Caco-2 (cell line): Measurements from ENCODE around the gene RELL2. TPM values are rescaled to one million over a fixed set of nuclear protein-coding genes. Genes with fewer than 3 reads are reported as not detected.

Experiments
- BruUV-seq: library from RNA; stranded (reverse); fragments of 400-500 nt; replicated peaks from 2 replicates; lab custom pipeline; 2021; lab: Mats Ljungman, UMichigan
- CTCF ChIA-PET: fragments of 300-600 bp; sonication (Branson Sonifier 250); formaldehyde crosslinking; loops from one replicate; lab custom pipeline; 2022; ENCODE audit warnings: antibody characterized with exemption; lab: Charles Lee
- POLR2A ChIA-PET: fragments of 300-600 bp; sonication (Branson Sonifier 250); formaldehyde crosslinking; loops from one replicate; lab custom pipeline; 2022; ENCODE audit warnings: antibody characterized with exemption; lab: Charles Lee
- DNase-seq, 2 experiments: peaks; one replicate each; pipeline versions ENCODE4 v3.0.0 to v3.0.0-alpha.2; 2020 to 2022
- H3K27me3 ChIP-seq: replicated peaks from 2 replicates; pipeline ENCODE4 v1.6.0; 2011; ENCODE audit warnings: low read length; ENCODE audit not compliant: control insufficient read depth, insufficient read depth
- H3K36me3 ChIP-seq: 2 replicates; pipeline ENCODE4 v1.5.1; 2011; ENCODE audit warnings: low read length; ENCODE audit not compliant: control insufficient read depth, insufficient read depth
- H3K4me1 ChIP-seq: fragments of 250-450 bp; sonication (Bioruptor Pico); 2 replicates; pipeline ENCODE4 v1.5.1; 2020; ENCODE audit warnings: mild to moderate bottlenecking
- H3K4me3 ChIP-seq: 2 replicates; pipeline ENCODE4 v1.5.1; 2011; ENCODE audit warnings: low read depth, mild to moderate bottlenecking, control low read depth, low read length
- H3K9me3 ChIP-seq: fragments of 250-450 bp; sonication (Bioruptor Pico); 2 replicates; pipeline ENCODE4 v1.5.1; 2020; ENCODE audit warnings: mild to moderate bottlenecking, moderate library complexity
- H3K27ac Mint-ChIP-seq: one replicate; pipeline ENCODE4 v1.8.0; 2022; ENCODE audit warnings: mixed read lengths; ENCODE audit not compliant: unreplicated experiment
- H3K27me3 Mint-ChIP-seq: one replicate; pipeline ENCODE4 v1.8.0; 2022; ENCODE audit warnings: mixed read lengths; ENCODE audit not compliant: insufficient read depth, unreplicated experiment
- H3K36me3 Mint-ChIP-seq: one replicate; pipeline ENCODE4 v1.8.0; 2022; ENCODE audit warnings: mild to moderate bottlenecking, mixed read lengths; ENCODE audit not compliant: insufficient read depth, unreplicated experiment
- H3K4me1 Mint-ChIP-seq: one replicate; pipeline ENCODE4 v1.8.0; 2022; ENCODE audit warnings: low read depth, mixed read lengths; ENCODE audit not compliant: unreplicated experiment
- H3K4me3 Mint-ChIP-seq: one replicate; pipeline ENCODE4 v1.8.0; 2022; ENCODE audit warnings: mild to moderate bottlenecking, moderate library complexity, mixed read lengths; ENCODE audit not compliant: unreplicated experiment
- H3K9me3 Mint-ChIP-seq: one replicate; pipeline ENCODE4 v1.8.0; 2022; ENCODE audit warnings: mixed read lengths; ENCODE audit not compliant: unreplicated experiment
- intact Hi-C: fragments of 100-400 bp; cut with micrococcal nuclease; formaldehyde crosslinking; loops from one replicate; pipeline ENCODE4 v1.10.0; 2022; ENCODE audit not compliant: unreplicated experiment
- total RNA-seq: library from RNA; stranded (reverse); gene quantifications from 2 replicates; pipeline ENCODE4 v1.2.3, GENCODE V29; 2022
- TF ChIP-seq, protein P1 (sequence below), 2 experiments: fragments of 200-600 bp in 1 of 2; IDR thresholded peaks; 1 replicate in 1 of 2; 2 replicates in 1 of 2; pipeline versions ENCODE4 v1.5.1 to v1.8.0; 2011 to 2022; ENCODE audit warnings: antibody characterized with exemption in 1 of 2, control low read depth in 1 of 2, inconsistent platforms in 1 of 2, low read depth in 1 of 2, low read length in 1 of 2, mild to moderate bottlenecking in 1 of 2, moderate library complexity in 1 of 2; ENCODE audit not compliant: insufficient read depth in 1 of 2, severe bottlenecking in 1 of 2, unreplicated experiment in 1 of 2

Gene RELL2
- total RNA-seq, 1 experiment from 2014 or later, result 8.7 TPM

DNA sequence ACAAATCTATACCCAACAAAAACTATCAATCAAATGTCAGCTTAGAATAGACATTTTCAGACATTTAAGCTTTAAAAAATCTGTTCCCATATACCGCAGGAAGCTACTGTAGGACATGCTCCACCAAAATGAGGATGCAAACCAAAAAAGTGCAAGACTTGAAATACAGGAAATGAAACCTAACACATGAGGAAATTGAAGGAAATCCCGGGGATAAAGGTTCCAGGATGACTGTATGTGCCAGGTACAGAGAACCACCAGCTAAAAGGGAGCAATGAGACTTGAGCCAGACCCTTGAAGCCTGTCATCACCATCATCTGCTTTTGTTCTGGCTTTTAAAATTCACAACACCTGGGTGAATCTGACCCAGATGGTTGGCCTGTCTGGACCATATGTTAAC, 39.4 kb upstream of the RELL2 start:
- no TSS peak for BruUV-seq
- Mint-ChIP-seq H3K27me3 (no peaks in the 10 kb centered on the region), H3K4me3 (no peak overlapping the region), H3K27ac (no peak overlapping the region), H3K9me3 (no peaks in the 10 kb centered on the region), H3K36me3 (peaks cover 19% of the 10 kb centered on the region), H3K4me1 (peaks cover 12% of the 10 kb centered on the region)
- Histone ChIP-seq H3K36me3 (0 out of 2 replicates have a peak, but pooled peaks cover 1% of the 10 kb centered on the region), H3K4me1 (no peaks in the 10 kb centered on the region), H3K4me3 (no peak overlapping the region), H3K9me3 (no peaks in the 10 kb centered on the region), H3K27me3 (no peaks in the 10 kb centered on the region)
- CTCF ChIA-PET, result interaction anchor here (1.2 kb wide), 1 partner anchor 33 kb away, joined by 3 read pairs; no protein-coding TSS in a partner anchor
- no peak for DNase-seq
- intact Hi-C loops, result no loop called here
- POLR2A ChIA-PET, result no interaction called here
- TF ChIP-seq, protein P1, sequence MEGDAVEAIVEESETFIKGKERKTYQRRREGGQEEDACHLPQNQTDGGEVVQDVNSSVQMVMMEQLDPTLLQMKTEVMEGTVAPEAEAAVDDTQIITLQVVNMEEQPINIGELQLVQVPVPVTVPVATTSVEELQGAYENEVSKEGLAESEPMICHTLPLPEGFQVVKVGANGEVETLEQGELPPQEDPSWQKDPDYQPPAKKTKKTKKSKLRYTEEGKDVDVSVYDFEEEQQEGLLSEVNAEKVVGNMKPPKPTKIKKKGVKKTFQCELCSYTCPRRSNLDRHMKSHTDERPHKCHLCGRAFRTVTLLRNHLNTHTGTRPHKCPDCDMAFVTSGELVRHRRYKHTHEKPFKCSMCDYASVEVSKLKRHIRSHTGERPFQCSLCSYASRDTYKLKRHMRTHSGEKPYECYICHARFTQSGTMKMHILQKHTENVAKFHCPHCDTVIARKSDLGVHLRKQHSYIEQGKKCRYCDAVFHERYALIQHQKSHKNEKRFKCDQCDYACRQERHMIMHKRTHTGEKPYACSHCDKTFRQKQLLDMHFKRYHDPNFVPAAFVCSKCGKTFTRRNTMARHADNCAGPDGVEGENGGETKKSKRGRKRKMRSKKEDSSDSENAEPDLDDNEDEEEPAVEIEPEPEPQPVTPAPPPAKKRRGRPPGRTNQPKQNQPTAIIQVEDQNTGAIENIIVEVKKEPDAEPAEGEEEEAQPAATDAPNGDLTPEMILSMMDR (IDR thresholded peaks at IDR 0.05; ENCODE audit: insufficient read depth in 1 of 2, low read depth in 1 of 2, low read length in 1 of 2, severe bottlenecking in 1 of 2, unreplicated experiment in 1 of 2), result no peak

DNA sequence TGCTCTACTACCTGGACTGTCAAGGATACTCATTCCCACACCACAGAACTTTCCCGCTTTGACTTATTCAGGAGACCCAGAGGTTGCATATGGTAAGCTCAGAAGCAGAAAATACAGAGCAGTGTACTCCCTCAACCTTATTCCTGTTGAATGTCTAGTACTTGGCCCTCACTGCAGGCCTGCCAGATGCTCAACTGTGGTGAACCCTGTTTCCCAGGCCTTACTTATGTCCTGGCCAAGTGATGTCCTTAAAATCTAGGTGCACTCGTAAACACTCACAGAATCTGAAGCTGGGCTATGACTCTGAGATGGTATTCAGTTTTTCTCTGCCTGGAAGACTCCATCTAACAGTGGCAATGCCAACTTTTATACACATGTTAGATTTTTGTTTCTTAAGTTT, 39.0 kb upstream of the RELL2 start:
- Histone ChIP-seq H3K36me3 (0 out of 2 replicates have a peak, but pooled peaks cover 1% of the 10 kb centered on the region), H3K4me3 (no peak overlapping the region), H3K9me3 (no peaks in the 10 kb centered on the region), H3K4me1 (no peaks in the 10 kb centered on the region), H3K27me3 (no peaks in the 10 kb centered on the region)
- intact Hi-C loops, result no loop called here
- no peak overlapping the region for H3K4me3 Mint-ChIP-seq
- BruUV-seq, result no TSS peak
- DNase-seq, result no peak
- no peaks in the 10 kb centered on the region for H3K27me3 Mint-ChIP-seq
- H3K9me3 Mint-ChIP-seq, result no peaks in the 10 kb centered on the region
- ChIA-PET POLR2A (no interaction called here), CTCF (interaction anchor here (1.2 to 1.6 kb wide), 2 partner anchors 21 to 34 kb away, joined by 3 to 6 read pairs; partner anchors contain the start of gene DIAPH1)
- no peak overlapping the region for H3K27ac Mint-ChIP-seq
- peaks cover 12% of the 10 kb centered on the region for H3K4me1 Mint-ChIP-seq
- peaks cover 17% of the 10 kb centered on the region for H3K36me3 Mint-ChIP-seq
- TF ChIP-seq, protein P1 (IDR thresholded peaks at IDR 0.05; ENCODE audit: insufficient read depth in 1 of 2, low read depth in 1 of 2, low read length in 1 of 2, severe bottlenecking in 1 of 2, unreplicated experiment in 1 of 2), result no peak

DNA sequence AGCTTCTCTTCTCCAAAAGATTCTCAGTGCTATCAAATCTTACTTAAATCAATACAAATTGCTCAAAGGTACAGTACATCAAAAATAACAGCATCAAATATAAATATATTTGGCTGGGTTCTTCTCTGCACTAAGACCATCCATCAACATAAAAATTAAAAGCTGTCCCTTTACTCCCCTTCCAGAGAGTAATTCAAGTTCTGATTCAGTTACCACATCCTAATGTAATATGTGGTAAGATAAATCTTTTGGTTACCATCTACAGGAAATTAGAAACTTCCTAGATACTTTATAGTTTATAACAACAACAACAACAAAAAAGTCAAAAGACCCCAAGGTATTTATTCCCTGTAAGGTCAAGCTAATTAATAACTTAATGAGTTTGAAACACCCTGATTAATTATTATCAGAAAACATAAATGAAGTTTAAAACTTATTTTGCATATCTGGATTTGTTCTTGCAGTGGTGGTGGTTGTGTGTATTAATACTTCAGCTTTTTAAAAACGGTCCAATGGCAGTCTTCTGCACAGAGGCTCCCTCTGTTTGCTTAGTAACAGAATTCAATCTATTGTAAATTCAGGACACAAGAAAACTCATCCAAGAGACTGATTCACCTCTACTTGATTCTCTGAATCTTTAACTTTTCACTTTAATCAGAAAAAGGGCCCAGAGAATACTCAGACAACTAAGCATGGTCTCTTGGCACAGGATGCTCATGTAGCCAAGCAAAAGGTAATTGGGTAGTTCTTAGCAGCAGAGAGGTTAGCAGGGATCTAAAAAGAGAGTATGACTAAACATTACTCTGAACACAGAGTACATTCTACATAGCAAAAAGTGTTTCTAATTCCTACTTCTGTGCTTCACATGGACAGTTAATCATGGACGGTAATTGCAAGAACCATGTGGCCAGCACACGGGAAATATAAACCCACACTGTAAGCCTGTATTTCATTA, 38.1 kb upstream of the RELL2 start:
- CTCF ChIA-PET, result interaction anchor here (1.2 to 1.6 kb wide), 2 partner anchors 20 to 35 kb away, joined by 3 to 6 read pairs; partner anchors contain the start of gene DIAPH1

More for the DNA sequence above, 38.1 kb upstream of the RELL2 start:
- Mint-ChIP-seq H3K27ac (no peak overlapping the region), H3K9me3 (no peaks in the 10 kb centered on the region), H3K4me1 (peaks cover 12% of the 10 kb centered on the region), H3K4me3 (no peak overlapping the region), H3K36me3 (peaks cover 17% of the 10 kb centered on the region), H3K27me3 (no peaks in the 10 kb centered on the region)
- Histone ChIP-seq H3K27me3 (no peaks in the 10 kb centered on the region), H3K9me3 (no peaks in the 10 kb centered on the region), H3K4me1 (no peaks in the 10 kb centered on the region), H3K4me3 (no peak overlapping the region), H3K36me3 (0 out of 2 replicates have a peak, but pooled peaks cover 1% of the 10 kb centered on the region)
- DNase-seq, result no peak
- intact Hi-C loops, result no loop called here
- no TSS peak for BruUV-seq
- POLR2A ChIA-PET, result no interaction called here
- TF ChIP-seq, protein P1 (IDR thresholded peaks at IDR 0.05; ENCODE audit: insufficient read depth in 1 of 2, low read depth in 1 of 2, low read length in 1 of 2, severe bottlenecking in 1 of 2, unreplicated experiment in 1 of 2), result no peak
